ENCODE measurements around the gene MTG2.

The MTG2 gene

DNA sequence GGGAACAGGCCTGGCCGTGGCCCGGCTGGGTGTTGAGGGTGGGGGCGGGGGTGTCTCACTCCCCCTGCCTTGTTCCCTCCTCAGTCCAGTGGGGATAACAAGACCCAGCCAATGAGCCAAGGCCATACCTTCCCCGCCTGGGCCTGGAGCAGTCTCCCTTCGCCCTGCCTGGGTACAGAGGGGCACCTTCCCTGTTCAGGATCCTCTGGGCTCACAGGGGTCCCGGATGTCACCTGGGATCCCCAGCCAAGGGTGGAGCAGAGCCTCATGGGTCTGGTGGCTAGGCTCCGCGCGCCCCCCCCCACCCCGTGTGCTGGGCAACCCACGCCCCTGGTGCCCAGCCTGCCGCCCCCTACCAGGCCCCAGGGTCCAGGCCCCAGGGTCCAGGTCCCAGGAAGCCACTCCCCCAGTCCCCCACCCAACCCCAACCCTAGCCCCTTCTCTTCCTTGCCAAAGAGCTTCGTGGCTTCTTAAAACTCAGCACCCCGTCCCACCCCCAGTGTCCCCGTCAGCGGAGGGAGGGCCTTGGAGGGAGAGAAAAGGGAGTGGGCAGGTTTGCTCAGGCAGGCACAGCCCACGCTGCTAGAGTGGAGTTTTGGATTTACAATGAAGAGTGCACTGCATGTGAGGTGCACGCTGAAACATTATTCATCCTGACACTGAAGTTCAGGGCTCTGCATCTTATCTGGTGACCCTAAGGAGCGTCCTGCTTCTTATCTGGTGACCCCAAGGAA is 25.4 kb downstream of the MTG2 start:
- FAIRE-seq, result no peak

DNA sequence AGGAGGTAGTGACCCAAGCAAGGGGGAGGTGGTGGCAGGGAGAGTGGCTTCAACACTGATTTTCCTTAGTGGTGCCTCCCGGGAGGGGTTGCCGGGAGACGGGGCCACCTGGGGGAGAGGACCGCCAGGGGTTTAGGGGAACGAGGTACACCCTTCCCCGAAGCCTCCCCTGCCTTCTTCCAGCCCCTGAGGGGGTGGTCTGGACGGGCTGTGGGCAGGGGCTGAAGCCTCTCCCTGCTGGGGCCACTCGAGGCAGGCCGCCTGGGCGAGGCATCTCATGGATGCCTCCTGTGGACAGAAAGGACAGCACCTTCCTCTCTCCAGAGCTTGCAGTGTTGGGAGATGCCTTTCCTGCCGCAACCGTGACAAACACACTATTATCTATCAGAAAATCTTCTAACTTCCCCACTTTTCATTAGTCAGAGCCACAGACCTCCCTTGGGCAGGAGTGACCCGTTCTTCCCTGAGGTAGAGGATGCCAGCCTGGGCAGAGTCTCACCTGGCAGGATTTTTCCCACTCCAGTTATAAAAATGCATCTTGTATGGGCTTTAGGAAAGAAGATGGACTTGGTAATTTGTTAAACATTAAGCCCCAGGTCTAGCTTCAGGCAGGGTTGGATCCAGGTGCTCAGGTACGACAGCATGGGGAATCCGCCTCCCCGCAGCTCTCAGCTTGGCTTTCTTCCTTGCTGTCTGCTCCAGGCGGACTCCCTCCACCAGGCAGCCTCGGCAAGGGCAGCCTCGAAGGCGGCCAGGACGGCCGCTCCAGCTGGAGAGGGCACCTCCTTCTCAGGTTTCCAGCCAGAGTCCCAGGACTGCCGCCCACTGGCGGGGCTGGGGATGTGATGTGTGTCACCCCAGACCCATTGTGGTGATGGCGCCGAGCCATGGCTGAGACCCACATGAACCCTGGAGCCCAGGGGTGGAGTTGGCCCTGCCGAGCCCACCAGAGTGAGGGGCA is 26.2 kb downstream of the MTG2 start:
- FAIRE-seq, result no peak

DNA sequence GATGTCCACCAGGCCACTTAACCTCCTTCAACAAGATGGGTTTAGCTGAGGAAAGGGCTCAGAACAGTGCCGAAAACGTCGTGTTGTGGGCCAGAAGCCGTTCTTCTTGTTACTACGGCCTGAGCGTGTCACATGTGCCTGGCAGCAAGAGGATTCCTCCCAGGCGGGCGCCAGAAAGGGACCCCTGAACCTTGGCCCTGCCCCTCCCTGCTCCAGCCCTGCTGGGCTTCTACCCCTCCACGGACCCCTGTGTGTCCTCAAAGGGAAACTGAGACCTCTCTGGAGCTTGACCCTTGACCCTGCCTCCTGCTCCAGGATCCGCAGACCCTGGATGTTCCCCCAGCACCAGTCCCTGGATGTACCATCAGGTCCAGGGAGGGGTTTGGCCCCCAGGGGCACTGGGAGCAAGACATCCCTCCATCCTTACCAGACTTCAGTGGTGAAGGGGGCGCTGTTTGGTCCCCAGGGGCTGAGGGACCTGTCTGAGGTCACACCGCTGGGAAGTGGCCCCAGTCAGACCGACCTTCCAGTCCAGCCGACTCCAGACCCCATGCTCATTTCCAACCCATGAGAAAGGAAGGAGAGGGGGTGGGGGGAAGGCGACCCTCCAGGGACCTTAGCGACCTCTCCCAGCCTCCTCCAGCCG is 27.1 kb downstream of the MTG2 start:
- FAIRE-seq, result no peak

DNA sequence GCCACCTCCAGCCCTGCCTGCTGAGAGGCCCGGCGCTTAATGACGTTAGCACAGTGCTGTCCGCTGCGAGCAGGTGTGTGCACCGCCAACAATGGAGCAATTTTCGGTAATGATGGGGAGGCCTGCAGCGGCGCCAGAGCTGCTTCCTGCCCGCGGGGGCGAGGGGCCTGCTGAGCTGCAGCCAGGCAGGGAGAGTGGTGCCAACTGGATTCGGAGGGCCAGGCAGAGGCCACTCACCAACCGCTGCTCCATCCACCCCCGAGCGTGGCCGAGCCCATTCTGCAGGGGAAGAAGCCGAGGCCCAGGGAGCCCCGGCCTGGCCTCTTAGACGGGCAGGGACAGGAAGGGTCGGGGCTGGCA is 27.6 kb downstream of the MTG2 start:
- FAIRE-seq, result no peak

GRCh38 chr20:62211216-62211615 is 28.4 kb downstream of the MTG2 start:
- no peak for FAIRE-seq

- FAIRE-seq, result no peak
Measured at GRCh38 chr20:62211769-62212288, 29.0 kb downstream of the MTG2 start.

DNA sequence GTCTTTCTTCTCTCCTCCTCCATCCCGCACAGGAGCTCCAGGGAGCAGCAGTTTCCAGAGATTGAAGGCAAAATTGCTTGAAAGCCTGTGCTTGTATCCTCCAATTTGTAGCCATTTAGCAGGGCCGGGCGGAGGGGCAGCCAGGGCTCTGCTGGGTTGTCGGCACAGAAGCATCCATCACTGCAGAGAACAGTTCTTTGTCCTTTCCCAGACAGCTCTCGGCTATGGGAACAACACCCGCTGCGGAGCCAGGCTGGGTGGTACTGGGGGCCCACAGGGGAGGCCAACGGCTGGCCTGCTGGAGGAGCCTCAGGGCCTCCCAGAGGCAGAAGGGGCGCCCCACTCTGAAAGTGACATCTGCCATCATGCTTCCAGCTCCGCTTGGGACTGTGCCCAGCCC is 29.5 kb downstream of the MTG2 start:
- FAIRE-seq, result no peak

DNA sequence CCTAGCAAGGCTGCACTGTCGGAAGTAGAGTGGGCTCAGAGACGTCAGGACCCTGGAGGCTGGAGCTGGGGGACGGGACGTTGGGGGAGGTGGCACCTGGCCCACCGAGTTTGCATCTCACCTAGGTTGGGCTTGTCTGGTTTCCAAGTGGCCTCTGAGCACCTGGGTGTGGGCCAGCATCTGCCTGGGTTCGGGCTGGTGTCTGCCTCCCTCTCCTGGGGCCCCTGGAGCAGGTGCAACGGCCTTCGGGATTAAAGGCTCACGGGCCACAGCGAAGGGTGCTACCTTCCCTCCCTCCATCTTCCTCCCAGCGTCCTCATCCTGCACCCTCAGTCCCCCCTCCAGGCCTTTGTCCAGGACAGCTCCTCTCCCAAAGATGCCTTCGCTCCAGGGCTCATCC is 31.2 kb downstream of the MTG2 start:
- no peak for FAIRE-seq

GRCh38 chr20:62215020-62215990 is 32.5 kb downstream of the MTG2 start:
- FAIRE-seq, result no peak

GRCh38 chr20:62215991-62216635 is 33.3 kb downstream of the MTG2 start:
- no peak for FAIRE-seq

GRCh38 chr20:62216636-62217566 is 34.1 kb downstream of the MTG2 start:
- FAIRE-seq, result no peak

DNA sequence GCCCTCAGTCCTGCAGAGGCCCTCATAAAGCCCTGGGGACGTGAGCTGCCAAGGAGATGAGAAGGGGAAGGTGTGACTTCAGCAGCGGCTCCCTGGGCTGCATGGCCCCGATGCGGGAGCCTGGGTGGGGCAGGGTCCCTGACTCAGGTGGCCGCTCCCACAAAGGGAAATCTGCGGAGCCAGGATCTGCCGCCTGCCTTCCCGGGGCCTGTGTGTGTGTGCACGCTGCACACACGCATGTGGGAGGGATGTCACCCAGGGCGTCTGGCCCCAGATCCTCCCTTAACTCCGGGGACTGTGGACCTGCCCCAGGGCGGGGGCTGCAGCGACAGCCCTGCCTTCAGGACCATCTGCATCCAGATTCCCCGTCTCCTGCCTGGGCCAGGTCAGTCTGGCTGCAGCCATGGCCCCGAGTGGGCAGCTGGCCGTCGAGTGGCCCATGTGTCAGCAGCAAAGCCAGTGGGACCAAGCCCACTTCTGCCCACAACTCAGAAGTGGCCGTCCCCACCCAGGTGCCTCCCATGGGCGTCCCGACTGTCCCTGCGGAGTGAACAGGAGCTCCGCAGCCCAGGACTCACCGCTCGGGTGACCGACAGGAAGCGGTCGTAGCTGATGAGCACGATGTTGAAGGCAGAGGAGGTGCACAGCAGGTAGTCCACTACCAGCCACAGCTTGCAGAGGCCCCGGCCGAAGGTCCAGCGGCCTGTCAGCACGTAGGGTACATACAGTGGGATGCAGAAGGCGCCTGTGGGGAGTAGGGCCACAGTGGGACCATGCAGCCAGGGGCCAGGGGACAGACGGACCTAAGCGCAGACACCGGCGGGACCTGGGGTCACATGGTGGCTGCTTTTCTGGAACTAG is 35.3 kb downstream of the MTG2 start:
- no peak for FAIRE-seq

DNA sequence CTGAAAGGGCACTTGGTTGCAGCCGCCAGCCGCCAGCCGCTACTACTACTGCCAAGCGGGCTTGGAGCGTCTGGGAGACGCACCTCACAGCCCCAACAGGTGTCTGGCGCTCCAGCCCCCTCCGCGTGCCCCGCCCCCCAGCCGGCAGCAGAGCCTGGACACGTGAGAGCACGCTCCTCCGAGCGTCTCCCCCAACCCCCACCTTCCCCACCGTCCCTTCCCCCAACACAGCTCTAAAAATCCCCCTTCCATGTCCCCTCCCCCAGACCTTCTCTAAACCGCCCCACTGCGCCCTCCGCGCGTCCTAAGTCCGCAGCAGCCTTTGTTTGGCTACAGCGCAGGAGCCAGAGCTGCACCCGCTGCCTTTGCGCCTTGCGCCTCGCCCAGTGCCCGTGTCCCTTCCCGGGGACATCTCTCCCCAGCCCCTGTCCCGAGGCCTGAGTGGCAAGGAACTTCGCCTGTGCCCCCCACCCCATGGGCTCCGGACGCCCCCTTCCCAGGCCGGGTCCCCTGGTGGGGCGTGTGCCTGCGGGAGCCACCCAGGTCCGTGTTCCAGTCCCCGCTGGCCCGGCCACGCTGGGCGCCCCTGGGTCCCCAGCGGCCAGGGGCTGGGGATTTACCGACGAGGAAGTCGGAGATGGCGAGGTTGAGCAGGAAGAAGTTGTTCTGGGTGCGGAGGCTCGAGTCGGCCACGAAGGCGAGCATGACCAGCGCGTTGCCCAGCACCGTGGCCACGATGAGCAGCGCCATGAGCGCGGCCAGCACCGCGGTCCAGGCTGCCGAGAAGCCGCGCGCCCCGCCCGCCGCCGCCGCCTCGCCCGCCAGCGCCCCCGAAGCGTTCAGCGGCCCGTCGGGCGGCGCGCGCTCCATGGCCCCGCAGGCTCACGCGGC is 36.5 kb downstream of the MTG2 start:
- no peak for FAIRE-seq

- FAIRE-seq, result no peak
Measured at GRCh38 chr20:62219992-62220665, 37.3 kb downstream of the MTG2 start, which contains the start of gene HRH3. Gene HRH3 (minus strand): TSS chr20:62220278. CDS start chr20:62219970, 308 bp downstream.

DNA sequence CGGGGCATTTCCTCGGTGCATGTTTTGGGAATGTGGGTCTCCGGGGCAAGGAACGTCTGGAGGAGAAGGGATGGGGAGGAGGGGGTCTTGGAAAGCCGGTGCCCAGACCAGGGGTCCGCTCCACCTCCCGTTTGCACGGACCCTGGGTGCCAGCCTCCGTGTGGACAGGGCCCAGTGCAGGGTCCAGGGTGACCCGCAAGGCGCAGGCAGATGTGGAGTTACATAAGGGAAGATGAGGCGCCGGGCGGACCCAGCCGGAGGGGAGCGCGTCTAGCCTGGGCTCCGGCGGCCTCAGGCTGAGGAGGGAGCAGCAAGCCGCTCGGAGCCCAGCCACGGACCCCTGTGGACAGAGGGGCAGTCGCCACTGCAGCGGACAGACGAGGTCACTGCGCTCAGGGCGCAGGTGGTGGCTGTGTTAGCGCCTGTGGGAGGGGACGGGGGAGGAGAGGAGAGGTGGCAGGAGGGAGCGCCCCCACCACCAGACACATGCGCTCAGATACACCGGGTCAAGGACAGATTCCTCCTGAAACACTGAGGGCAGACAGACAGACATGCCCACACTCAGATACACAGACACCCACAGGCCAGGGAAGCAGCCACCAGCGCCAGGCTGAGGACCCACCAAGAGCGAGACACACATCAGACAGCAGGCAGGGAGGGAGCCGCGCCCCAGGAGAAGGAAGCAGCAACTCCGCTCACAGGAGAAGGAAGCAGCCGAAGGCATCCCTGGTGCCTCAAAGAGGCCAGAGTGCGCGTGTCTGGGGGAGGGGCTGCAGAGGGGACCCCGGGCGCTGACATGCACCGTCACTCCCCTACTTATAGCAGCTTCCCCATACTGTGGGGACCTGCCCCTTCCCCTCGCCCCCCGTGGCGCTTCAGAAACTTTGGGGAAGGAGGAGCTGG is 38.1 kb downstream of the MTG2 start:
- no peak for FAIRE-seq

GRCh38 chr20:62222266-62222850 is 39.5 kb downstream of the MTG2 start:
- no peak for FAIRE-seq
